PC-3 (cell line): ENCODE measurements around the gene CNNM1.

Source experiments
- CTCF ChIP-seq: fragments of 300-600 bp; sonication (generic); conservative IDR thresholded peaks from 2 replicates; pipeline ENCODE4 v1.5.1; 2017; ENCODE audit warnings: antibody characterized with exemption, low read depth, mild to moderate bottlenecking, low read length
- EZH2 ChIP-seq: fragments of 300-600 bp; sonication (generic); IDR thresholded peaks from one replicate; pipeline ENCODE4 v1.6.1; 2017; ENCODE audit warnings: antibody characterized with exemption, mild to moderate bottlenecking, low read length; ENCODE audit not compliant: unreplicated experiment
- EZH2phosphoT487 ChIP-seq: fragments of 300-600 bp; sonication (generic); IDR thresholded peaks from 2 replicates; pipeline ENCODE4 v1.6.1; 2018; ENCODE audit warnings: mild to moderate bottlenecking, antibody characterized with exemption, low read length, borderline replicate concordance

- TF ChIP-seq CTCF (no peak), EZH2 (no peak), EZH2phosphoT487 (no peak)
Measured at GRCh38 chr10:99422529-99423096, 93.5 kb downstream of the CNNM1 start.
